H9 (cell line): Measurements from ENCODE around the gene KBTBD12. TPM values are rescaled to one million over a fixed set of nuclear protein-coding genes. Genes with fewer than 3 reads are reported as not detected.

Source experiments
- DNase-seq: peaks from one replicate; pipeline ENCODE4 v3.0.0-alpha.2; 2017
- H2AFZ ChIP-seq: one replicate; pipeline ENCODE4 v1.6.1; 2013; ENCODE audit warnings: mild to moderate bottlenecking, low read length, control low read depth, moderate library complexity
- H2AK5ac ChIP-seq: 2 replicates; pipeline ENCODE4 v1.6.1; 2013; ENCODE audit warnings: low read length, control low read depth, mixed read lengths; ENCODE audit not compliant: insufficient read length
- H2BK120ac ChIP-seq: one replicate; pipeline ENCODE4 v1.6.1; 2013; ENCODE audit warnings: low read depth, mild to moderate bottlenecking, low read length, control low read depth, inconsistent platforms; ENCODE audit not compliant: poor library complexity, severe bottlenecking
- H2BK12ac ChIP-seq: 2 replicates; pipeline ENCODE4 v1.6.1; 2013; ENCODE audit warnings: low read length, control low read depth, mixed read lengths, low read depth; ENCODE audit not compliant: insufficient read length
- H2BK15ac ChIP-seq: 2 replicates; pipeline ENCODE4 v1.6.1; 2013; ENCODE audit warnings: low read depth, low read length, control low read depth
- H2BK20ac ChIP-seq: one replicate; pipeline ENCODE4 v1.6.1; 2013; ENCODE audit warnings: low read depth, mild to moderate bottlenecking, low read length, control low read depth, inconsistent platforms; ENCODE audit not compliant: poor library complexity, severe bottlenecking
- H2BK5ac ChIP-seq: 2 replicates; pipeline ENCODE4 v1.6.1; 2013; ENCODE audit warnings: low read length, control low read depth, mixed read lengths; ENCODE audit not compliant: insufficient read length
- H3K14ac ChIP-seq: 2 replicates; pipeline ENCODE4 v1.6.1; 2013; ENCODE audit warnings: low read length, control low read depth; ENCODE audit not compliant: insufficient read depth
- H3K18ac ChIP-seq: 2 replicates; pipeline ENCODE4 v1.6.1; 2013; ENCODE audit warnings: low read depth, mild to moderate bottlenecking, mixed read lengths, low read length, control low read depth; ENCODE audit not compliant: insufficient read length
- H3K23ac ChIP-seq: 2 replicates; pipeline ENCODE4 v1.6.1; 2013; ENCODE audit warnings: low read length, control low read depth, mixed read lengths, low read depth; ENCODE audit not compliant: insufficient read length
- H3K23me2 ChIP-seq: 2 replicates; pipeline ENCODE4 v1.6.1; 2013; ENCODE audit warnings: low read depth, mild to moderate bottlenecking, mixed read lengths, low read length, control low read depth; ENCODE audit not compliant: insufficient read length, poor library complexity, severe bottlenecking
- H3K27ac ChIP-seq: 2 replicates; pipeline ENCODE4 v1.5.1; 2013; ENCODE audit warnings: low read length, control low read depth, mixed read lengths, low read depth; ENCODE audit not compliant: insufficient read length
- H3K27me3 ChIP-seq: 2 replicates; pipeline ENCODE4 v1.6.1; 2013; ENCODE audit warnings: low read length, control low read depth, inconsistent platforms; ENCODE audit not compliant: insufficient read depth
- H3K4ac ChIP-seq: 2 replicates; pipeline ENCODE4 v1.6.1; 2013; ENCODE audit warnings: low read depth, mild to moderate bottlenecking, control low read depth, inconsistent platforms, low read length, moderate library complexity
- H3K4me1 ChIP-seq: 2 replicates; pipeline ENCODE4 v1.6.1; 2013; ENCODE audit warnings: low read length, control low read depth, inconsistent platforms; ENCODE audit not compliant: insufficient read depth
- H3K4me2 ChIP-seq: 2 replicates; pipeline ENCODE4 v1.6.1; 2013; ENCODE audit warnings: low read length, control low read depth, mixed read lengths; ENCODE audit not compliant: insufficient read length, insufficient read depth
- H3K56ac ChIP-seq: 2 replicates; pipeline ENCODE4 v1.6.1; 2013; ENCODE audit warnings: low read depth, mild to moderate bottlenecking, mixed read lengths, low read length, control low read depth; ENCODE audit not compliant: insufficient read length
- H3K79me1 ChIP-seq: 2 replicates; pipeline ENCODE4 v1.6.1; 2013; ENCODE audit warnings: low read depth, mild to moderate bottlenecking, moderate library complexity, low read length, control low read depth, inconsistent platforms; ENCODE audit not compliant: insufficient read depth, poor library complexity, severe bottlenecking
- H3K79me2 ChIP-seq: 2 replicates; pipeline ENCODE4 v1.6.1; 2013; ENCODE audit warnings: low read length, control low read depth, inconsistent platforms; ENCODE audit not compliant: insufficient read depth
- H3K9ac ChIP-seq: 2 replicates; pipeline ENCODE4 v1.6.1; 2013; ENCODE audit warnings: low read length, control low read depth, mixed read lengths; ENCODE audit not compliant: insufficient read length; ENCODE audit errors: extremely low read depth
- H3K9me3 ChIP-seq: one replicate; pipeline ENCODE4 v1.6.1; 2013; ENCODE audit warnings: low read depth, low read length, inconsistent platforms; ENCODE audit not compliant: control insufficient read depth
- H3T11ph ChIP-seq: one replicate; pipeline ENCODE4 v1.6.1; 2013; ENCODE audit warnings: mild to moderate bottlenecking, low read length, control low read depth, inconsistent platforms
- H4K20me1 ChIP-seq: one replicate; pipeline ENCODE4 v1.6.1; 2013; ENCODE audit not compliant: control insufficient read depth, insufficient read length, insufficient read depth
- H4K5ac ChIP-seq: 2 replicates; pipeline ENCODE4 v1.6.1; 2013; ENCODE audit warnings: low read depth, mild to moderate bottlenecking, mixed read lengths, low read length, control low read depth; ENCODE audit not compliant: insufficient read length
- H4K8ac ChIP-seq: replicated peaks from 2 replicates; pipeline ENCODE4 v1.6.1; 2013; ENCODE audit warnings: low read length, control low read depth, mixed read lengths, low read depth; ENCODE audit not compliant: insufficient read length
- H4K91ac ChIP-seq: 2 replicates; pipeline ENCODE4 v1.6.1; 2013; ENCODE audit warnings: low read depth, mild to moderate bottlenecking, moderate library complexity, mixed read lengths, low read length, control low read depth; ENCODE audit not compliant: insufficient read length
- H3K27ac Mint-ChIP-seq, 3 experiments: 2 replicates in 2 of 3; 3 replicates in 1 of 3; pipeline ENCODE4 v1.8.0; 2020 to 2021; ENCODE audit warnings: mixed read lengths in 3 of 3, mild to moderate bottlenecking in 1 of 3, moderate library complexity in 1 of 3
- H3K27me3 Mint-ChIP-seq: 2 replicates; pipeline ENCODE4 v1.8.0; 2021; ENCODE audit warnings: low read depth, mild to moderate bottlenecking, moderate library complexity, mixed read lengths
- H3K36me3 Mint-ChIP-seq, 3 experiments: 2 replicates in 2 of 3; 3 replicates in 1 of 3; pipeline ENCODE4 v1.8.0; 2020 to 2021; ENCODE audit warnings: low read depth in 3 of 3, mixed read lengths in 3 of 3; ENCODE audit not compliant: insufficient read depth in 1 of 3
- H3K4me1 Mint-ChIP-seq, 2 experiments: 2 replicates each; pipeline ENCODE4 v1.8.0; 2020; ENCODE audit warnings: mixed read lengths in 2 of 2
- H3K4me3 Mint-ChIP-seq, 2 experiments: 2 replicates in 1 of 2; 3 replicates in 1 of 2; pipeline ENCODE4 v1.8.0; 2020 to 2021; ENCODE audit warnings: mild to moderate bottlenecking in 2 of 2, mixed read lengths in 2 of 2, moderate library complexity in 1 of 2
- H3K9me3 Mint-ChIP-seq, 2 experiments: 2 replicates in 1 of 2; 3 replicates in 1 of 2; pipeline ENCODE4 v1.8.0; 2020; ENCODE audit warnings: mild to moderate bottlenecking in 2 of 2, mixed read lengths in 2 of 2, moderate library complexity in 1 of 2
- WGBS: extraction: QIAGEN DNeasy Blood & Tissue Kit; methylation state at CpG from one replicate; pipeline ENCODE4 v1.1.7; 2013; ENCODE audit warnings: missing lambda C conversion rate, low lambda C conversion rate, mixed read lengths; ENCODE audit not compliant: insufficient read length; ENCODE audit errors: extremely low coverage; 5-methylcytosine and 5-hydroxymethylcytosine counted together
- total RNA-seq: library from RNA; stranded (reverse); gene quantifications from 2 replicates; pipeline ENCODE4 v1.2.1, GENCODE V29; 2021
- TF ChIP-seq, protein P1 (sequence below): fragments of 200-600 bp; sonication (generic); conservative IDR thresholded peaks from 3 replicates; pipeline ENCODE4 v1.8.0; 2021; ENCODE audit warnings: antibody characterized with exemption, mild to moderate bottlenecking

The KBTBD12 gene
- total RNA-seq, 1 experiment from 2014 or later, result not detected

DNA sequence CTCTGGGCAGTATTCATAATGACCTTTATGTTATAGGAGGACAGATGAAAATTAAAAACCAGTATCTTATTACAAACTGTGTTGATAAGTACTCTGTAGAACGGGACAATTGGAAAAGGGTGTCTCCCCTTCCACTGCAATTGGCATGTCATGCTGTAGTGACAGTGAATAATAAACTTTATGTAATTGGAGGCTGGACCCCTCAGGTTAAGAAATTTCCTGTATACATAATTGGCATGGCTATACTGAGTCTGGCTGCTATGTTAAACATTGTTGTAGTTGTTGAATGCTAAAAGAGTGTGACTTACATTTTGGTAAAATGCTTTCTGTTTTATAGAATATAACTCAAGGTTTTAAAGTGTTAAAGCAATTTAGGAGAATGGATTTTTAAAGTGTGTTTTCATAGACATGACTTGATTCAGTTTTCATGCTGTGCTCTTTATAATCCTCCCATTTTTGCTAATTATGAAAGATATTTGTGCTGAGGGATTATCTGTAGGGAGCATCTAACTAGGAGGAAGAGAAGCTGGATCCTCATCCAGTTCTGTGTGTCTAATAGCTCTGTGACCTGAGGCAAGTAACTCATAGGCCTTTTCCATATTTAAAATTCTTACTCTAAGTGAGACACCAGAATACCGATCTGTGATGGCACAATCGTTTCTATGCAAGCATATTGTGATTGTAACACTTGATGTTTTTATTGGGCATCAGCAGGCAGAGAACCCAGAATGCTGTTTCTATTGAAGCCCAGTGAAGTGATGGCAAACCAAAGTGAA is 13.0 kb downstream of the KBTBD12 start:
- Histone ChIP-seq H3K27me3 (no peaks in the 10 kb centered on the region), H3K9me3 (no peaks in the 10 kb centered on the region), H4K8ac (no peak overlapping the region), H2BK5ac (no peak overlapping the region), H3K23ac (no peak overlapping the region), H3K79me2 (no peaks in the 10 kb centered on the region), H2BK12ac (no peak overlapping the region), H3K27ac (no peak overlapping the region), H4K91ac (no peak overlapping the region), H3T11ph (no peak overlapping the region), H3K9ac (no peak overlapping the region), H3K4me2 (no peak overlapping the region), H4K5ac (no peak overlapping the region), H3K23me2 (no peaks in the 10 kb centered on the region), H3K4me1 (no peaks in the 10 kb centered on the region; the same call in 1 of the 2 replicates), H3K14ac (no peak overlapping the region), H3K56ac (no peak overlapping the region), H4K20me1 (no peaks in the 10 kb centered on the region), H2BK20ac (no peak overlapping the region), H2AK5ac (no peak overlapping the region), H3K4ac (no peak overlapping the region), H2AFZ (no peak overlapping the region), H3K18ac (no peak overlapping the region), H2BK15ac (no peak overlapping the region), H2BK120ac (no peak overlapping the region), H3K79me1 (no peaks in the 10 kb centered on the region)
- peaks cover 0 to 6% of the 10 kb centered on the region in 2 experiments; a peak in 1 of 4 replicates for H3K4me1 Mint-ChIP-seq
- H3K36me3 Mint-ChIP-seq, result no peaks in the 10 kb centered on the region
- WGBS, result no CpG with 5 or more reads among the region's 3 CpGs
- H3K27me3 Mint-ChIP-seq, result peaks cover 5% of the 10 kb centered on the region
- H3K4me3 Mint-ChIP-seq, result no peak overlapping the region
- H3K9me3 Mint-ChIP-seq, result no peaks in the 10 kb centered on the region
- no peak overlapping the region for H3K27ac Mint-ChIP-seq
- TF ChIP-seq, protein P1, sequence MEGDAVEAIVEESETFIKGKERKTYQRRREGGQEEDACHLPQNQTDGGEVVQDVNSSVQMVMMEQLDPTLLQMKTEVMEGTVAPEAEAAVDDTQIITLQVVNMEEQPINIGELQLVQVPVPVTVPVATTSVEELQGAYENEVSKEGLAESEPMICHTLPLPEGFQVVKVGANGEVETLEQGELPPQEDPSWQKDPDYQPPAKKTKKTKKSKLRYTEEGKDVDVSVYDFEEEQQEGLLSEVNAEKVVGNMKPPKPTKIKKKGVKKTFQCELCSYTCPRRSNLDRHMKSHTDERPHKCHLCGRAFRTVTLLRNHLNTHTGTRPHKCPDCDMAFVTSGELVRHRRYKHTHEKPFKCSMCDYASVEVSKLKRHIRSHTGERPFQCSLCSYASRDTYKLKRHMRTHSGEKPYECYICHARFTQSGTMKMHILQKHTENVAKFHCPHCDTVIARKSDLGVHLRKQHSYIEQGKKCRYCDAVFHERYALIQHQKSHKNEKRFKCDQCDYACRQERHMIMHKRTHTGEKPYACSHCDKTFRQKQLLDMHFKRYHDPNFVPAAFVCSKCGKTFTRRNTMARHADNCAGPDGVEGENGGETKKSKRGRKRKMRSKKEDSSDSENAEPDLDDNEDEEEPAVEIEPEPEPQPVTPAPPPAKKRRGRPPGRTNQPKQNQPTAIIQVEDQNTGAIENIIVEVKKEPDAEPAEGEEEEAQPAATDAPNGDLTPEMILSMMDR, result no peak
- DNase-seq, result no peak
